Uterus (tissue), 4 donors: ENCODE measurements around the gene TFF1. TPM values are rescaled to one million over a fixed set of nuclear protein-coding genes. Genes with fewer than 3 reads are reported as not detected.

Experiments used
- DNase-seq, 2 donors: peaks; one replicate each; pipeline ENCODE4 v3.0.0-alpha.2; 2019 to 2020
- H3K27ac ChIP-seq, 2 donors: fragments of 200-600 bp; sonication (generic); 1 replicate in 1 of 2; 2 replicates in 1 of 2; pipeline ENCODE4 v1.5.1; 2016 to 2018
- H3K27me3 ChIP-seq, 2 donors: fragments of 200-600 bp; sonication (generic); one replicate each; pipeline ENCODE4 v1.5.1; 2018 to 2019; ENCODE audit warnings: control low read depth in 1 of 2
- H3K36me3 ChIP-seq, 2 donors: fragments of 200-600 bp; sonication (generic); one replicate each; pipeline ENCODE4 v1.5.1; 2019; ENCODE audit warnings: control low read depth in 1 of 2
- H3K4me1 ChIP-seq, 2 donors: fragments of 200-600 bp; sonication (generic); one replicate each; pipeline ENCODE4 v1.5.1; 2018 to 2019; ENCODE audit warnings: control low read depth in 1 of 2
- H3K4me3 ChIP-seq, 2 donors: fragments of 200-600 bp; sonication (generic); 1 replicate in 1 of 2; 2 replicates in 1 of 2; pipeline ENCODE4 v1.5.1; 2018 to 2019; ENCODE audit warnings: mild to moderate bottlenecking in 1 of 2
- H3K9me3 ChIP-seq, 2 donors: fragments of 200-600 bp; sonication (generic); one replicate each; pipeline ENCODE4 v1.5.1; 2019; ENCODE audit warnings: control low read depth in 1 of 2
- POLR2A ChIP-seq, 2 donors: fragments of 450-650 bp; IDR thresholded peaks; one replicate each; pipeline ENCODE4 v1.6.1; 2016; ENCODE audit warnings: antibody characterized with exemption in 2 of 2, mild to moderate bottlenecking in 1 of 2, moderate library complexity in 1 of 2
- intact Hi-C: fragments of 100-400 bp; cut with DNase I; formaldehyde crosslinking; loops from one replicate; pipeline ENCODE4 v1.15.1; 2023; ENCODE audit warnings: low total_unique reads
- total RNA-seq, 4 donors: library from RNA; depleted of rRNA in 3 of 4; stranded (reverse); fragments of >200 nt in 3 of 4; gene quantifications; one replicate each; pipeline versions ENCODE4 v1.1.0 to v1.2.4, GENCODE V29; 2014 to 2023
- TF ChIP-seq, protein P1 (sequence below), 4 experiments: fragments of 200-600 bp in 2 of 4; fragments of 450-650 bp in 2 of 4; sonication (generic) in 2 of 4; IDR thresholded peaks; one replicate each; pipeline ENCODE4 v1.5.1; 2016 to 2019; ENCODE audit warnings: antibody characterized with exemption in 4 of 4, mild to moderate bottlenecking in 2 of 4, moderate library complexity in 1 of 4
- donor health status: DM: yes; HTN: yes; CAD: no.

Gene TFF1
- total RNA-seq, 4 donors from 2014 or later: not detected

DNA sequence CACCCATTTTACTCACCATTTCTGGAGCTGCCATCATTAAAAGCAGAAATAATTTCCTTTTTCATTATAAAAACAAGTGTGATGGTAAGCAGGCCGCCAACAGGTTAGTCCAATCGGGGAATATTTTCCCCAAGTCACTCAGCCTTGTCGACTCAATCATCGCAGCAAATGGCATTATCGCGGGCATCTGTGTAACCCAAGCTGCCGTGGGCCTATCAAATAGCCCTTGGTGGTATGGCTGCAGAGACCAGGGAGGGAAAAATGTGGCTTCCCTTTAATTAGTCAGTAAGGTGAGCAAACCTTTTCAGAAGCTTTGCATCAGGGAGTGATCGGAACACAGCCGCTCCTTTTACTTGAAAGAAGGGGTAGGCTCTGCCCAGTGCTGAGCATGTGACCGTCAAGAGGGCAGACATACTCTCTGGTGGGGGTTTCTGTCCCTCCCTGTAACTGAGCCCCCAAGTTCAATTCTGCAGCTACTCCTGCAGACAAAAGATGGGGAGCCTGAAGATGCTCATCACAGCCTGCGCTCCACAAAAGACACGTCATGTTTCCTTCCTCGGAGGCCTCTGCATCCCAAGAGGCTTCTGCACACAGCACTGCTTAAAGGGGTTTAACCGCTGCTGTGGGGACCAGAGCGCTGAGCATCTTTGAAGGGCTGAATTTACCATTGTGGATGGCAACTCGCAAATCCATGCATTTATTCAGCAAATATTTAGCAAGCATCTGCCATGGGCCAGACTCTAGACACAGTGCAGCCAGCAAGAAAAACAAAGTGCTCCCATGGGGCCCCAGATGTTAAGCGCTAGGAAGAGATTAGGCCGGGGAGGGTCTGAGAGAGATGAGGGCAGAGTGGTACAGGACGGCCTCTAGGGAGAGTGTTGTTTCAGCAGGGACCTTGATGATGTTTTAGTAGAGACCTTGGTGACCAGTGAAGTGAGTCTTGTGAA lies 30.7 kb upstream of the TFF1 start:
- Histone ChIP-seq H3K27me3 (no peaks in the 10 kb centered on the region), H3K27ac (no peak overlapping the region), H3K36me3 (no peaks in the 10 kb centered on the region), H3K4me3 (no peak overlapping the region), H3K9me3 (no peaks in the 10 kb centered on the region), H3K4me1 (no peaks in the 10 kb centered on the region)
- DNase-seq: no peak
- intact Hi-C loops: no loop called here
- TF ChIP-seq POLR2A (IDR thresholded peaks at IDR 0.05): no peak
- TF ChIP-seq, protein P1, sequence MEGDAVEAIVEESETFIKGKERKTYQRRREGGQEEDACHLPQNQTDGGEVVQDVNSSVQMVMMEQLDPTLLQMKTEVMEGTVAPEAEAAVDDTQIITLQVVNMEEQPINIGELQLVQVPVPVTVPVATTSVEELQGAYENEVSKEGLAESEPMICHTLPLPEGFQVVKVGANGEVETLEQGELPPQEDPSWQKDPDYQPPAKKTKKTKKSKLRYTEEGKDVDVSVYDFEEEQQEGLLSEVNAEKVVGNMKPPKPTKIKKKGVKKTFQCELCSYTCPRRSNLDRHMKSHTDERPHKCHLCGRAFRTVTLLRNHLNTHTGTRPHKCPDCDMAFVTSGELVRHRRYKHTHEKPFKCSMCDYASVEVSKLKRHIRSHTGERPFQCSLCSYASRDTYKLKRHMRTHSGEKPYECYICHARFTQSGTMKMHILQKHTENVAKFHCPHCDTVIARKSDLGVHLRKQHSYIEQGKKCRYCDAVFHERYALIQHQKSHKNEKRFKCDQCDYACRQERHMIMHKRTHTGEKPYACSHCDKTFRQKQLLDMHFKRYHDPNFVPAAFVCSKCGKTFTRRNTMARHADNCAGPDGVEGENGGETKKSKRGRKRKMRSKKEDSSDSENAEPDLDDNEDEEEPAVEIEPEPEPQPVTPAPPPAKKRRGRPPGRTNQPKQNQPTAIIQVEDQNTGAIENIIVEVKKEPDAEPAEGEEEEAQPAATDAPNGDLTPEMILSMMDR (IDR thresholded peaks at IDR 0.05): no peak

DNA sequence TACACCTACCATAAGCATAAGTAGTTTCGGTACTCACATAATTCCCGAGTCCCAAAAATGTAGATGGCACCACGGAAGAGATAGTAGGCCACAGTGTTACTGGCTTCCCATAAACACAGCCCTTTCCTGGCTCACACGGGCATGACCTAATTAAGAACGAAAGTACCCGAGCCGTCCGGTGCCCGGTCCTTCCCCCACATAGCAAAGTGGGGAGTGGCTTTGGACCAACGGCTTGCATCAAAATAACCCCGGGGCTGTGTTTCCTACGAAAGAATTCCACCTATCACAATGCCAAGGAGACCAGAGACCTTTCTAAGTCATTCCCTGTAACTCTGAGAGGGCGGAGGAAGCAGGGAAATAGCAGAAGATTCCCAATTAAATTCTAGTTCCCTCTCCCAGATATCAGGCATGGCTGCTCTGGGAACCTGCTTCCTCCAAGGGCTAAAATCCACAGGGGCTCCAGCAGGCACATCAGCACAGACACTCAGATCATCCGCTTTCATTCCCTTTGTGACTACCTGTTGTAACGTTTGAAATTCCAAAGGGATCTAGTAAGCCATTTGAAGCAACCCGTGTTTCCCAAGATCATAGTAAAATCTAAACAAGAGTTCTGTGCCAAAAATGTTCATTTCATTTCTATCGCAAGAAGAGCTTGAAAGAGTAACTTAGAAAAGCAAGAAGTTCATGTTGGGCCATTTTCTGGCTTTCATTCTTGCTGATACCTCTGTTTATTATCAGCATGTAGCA lies 29.7 kb upstream of the TFF1 start, which contains the start of gene TMPRSS3:
TSS of gene TMPRSS3 (minus strand) at position 148 of the 747 bp plus-strand sequence. CDS start 635 bp downstream, outside the sequence.
- Histone ChIP-seq H3K27me3 (no peaks in the 10 kb centered on the region), H3K4me1 (no peaks in the 10 kb centered on the region), H3K36me3 (no peaks in the 10 kb centered on the region), H3K9me3 (no peaks in the 10 kb centered on the region), H3K27ac (no peak within 1 kb of the TSS), H3K4me3 (no peak within 1 kb of the TSS)
- TF ChIP-seq, protein P1 (IDR thresholded peaks at IDR 0.05): no peak
- TF ChIP-seq POLR2A (IDR thresholded peaks at IDR 0.05): no peak
- intact Hi-C loops: no loop called here
- DNase-seq: no peak

DNA sequence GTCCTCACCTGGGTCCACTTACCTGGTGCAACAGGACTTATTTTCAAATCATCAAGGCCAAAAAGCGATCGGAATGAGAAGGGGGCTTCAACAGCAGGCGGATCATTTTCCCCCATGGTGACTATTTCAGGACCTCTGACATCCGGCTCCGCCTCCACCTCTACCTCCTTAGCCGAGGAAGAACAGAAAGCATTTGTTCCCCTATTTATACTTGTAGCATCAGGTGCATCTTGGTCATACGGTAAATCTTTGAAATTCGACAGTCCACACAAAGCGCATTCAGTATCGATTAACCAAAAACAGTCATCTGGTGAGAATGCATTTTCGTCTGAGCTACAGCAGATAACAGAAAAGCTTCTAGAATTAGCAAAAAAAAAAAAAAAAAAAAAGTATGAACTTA lies 29.0 kb upstream of the TFF1 start:
- no peak for TF ChIP-seq POLR2A (IDR thresholded peaks at IDR 0.05)
- TF ChIP-seq, protein P1 (IDR thresholded peaks at IDR 0.05): no peak
- no peak for DNase-seq
- intact Hi-C loops: no loop called here
- Histone ChIP-seq H3K27ac (no peak overlapping the region), H3K27me3 (no peaks in the 10 kb centered on the region), H3K9me3 (no peaks in the 10 kb centered on the region), H3K4me3 (no peak overlapping the region), H3K36me3 (no peaks in the 10 kb centered on the region), H3K4me1 (no peaks in the 10 kb centered on the region)

DNA sequence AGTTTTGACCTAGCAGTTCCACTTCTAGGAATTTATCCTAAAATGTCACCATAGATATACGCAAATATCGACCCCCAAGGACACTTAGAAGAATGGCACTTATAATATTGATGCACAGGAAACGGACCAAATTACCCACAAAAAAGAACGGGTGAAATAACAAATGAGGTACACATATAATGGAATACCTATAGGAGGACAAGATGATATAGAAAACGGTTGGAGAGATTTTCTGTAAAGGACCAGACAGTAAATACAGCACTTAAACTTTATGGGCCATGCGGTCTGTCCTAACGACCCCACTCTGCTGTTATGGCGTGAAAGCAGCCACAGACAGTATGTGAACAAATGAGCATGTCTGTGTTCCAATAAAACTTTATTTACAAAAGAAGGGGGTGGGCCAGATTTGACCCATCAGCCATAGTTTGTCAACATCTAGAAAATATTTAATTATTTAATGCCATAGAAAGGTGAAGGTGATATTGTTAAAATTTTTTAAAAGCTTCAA lies 27.2 kb upstream of the TFF1 start:
- Histone ChIP-seq H3K27ac (no peak overlapping the region), H3K4me1 (no peaks in the 10 kb centered on the region), H3K27me3 (no peaks in the 10 kb centered on the region), H3K36me3 (no peaks in the 10 kb centered on the region), H3K9me3 (no peaks in the 10 kb centered on the region), H3K4me3 (no peak overlapping the region)
- intact Hi-C loops: no loop called here
- TF ChIP-seq, protein P1 (IDR thresholded peaks at IDR 0.05): no peak
- no peak for TF ChIP-seq POLR2A (IDR thresholded peaks at IDR 0.05)
- no peak for DNase-seq
